Astrocyte (in vitro differentiated cells and primary cell): Measurements from ENCODE around the gene CHKA. TPM values are rescaled to one million over a fixed set of nuclear protein-coding genes. Genes with fewer than 3 reads are reported as not detected.

Experiments
- DNase-seq: peaks from one replicate; pipeline ENCODE4 v3.0.0-alpha.2; 2010; ENCODE audit warnings: low read depth
- FAIRE-seq: peaks from 2 replicates; lab custom pipeline; 2011; peaks lifted over from hg19 to GRCh38; lab: Jason Lieb, UNC
- H2AFZ ChIP-seq: 2 replicates; pipeline ENCODE4 v1.6.0; 2012; ENCODE audit warnings: low read depth, low read length, inconsistent platforms
- H3K27ac ChIP-seq: 2 replicates; pipeline ENCODE4 v1.5.1; 2011; ENCODE audit warnings: low read depth, low read length, inconsistent platforms
- H3K27me3 ChIP-seq: 2 replicates; pipeline ENCODE4 v1.6.0; 2011; ENCODE audit warnings: low read length, inconsistent platforms; ENCODE audit not compliant: insufficient read depth
- H3K36me3 ChIP-seq: 2 replicates; pipeline ENCODE4 v1.5.1; 2011; ENCODE audit warnings: low read length, inconsistent platforms; ENCODE audit not compliant: insufficient read depth
- H3K4me1 ChIP-seq: 2 replicates; pipeline ENCODE4 v1.5.1; 2011; ENCODE audit warnings: low read length, inconsistent platforms; ENCODE audit not compliant: insufficient read depth
- H3K4me2 ChIP-seq: 2 replicates; pipeline ENCODE4 v1.6.0; 2012; ENCODE audit warnings: low read length, inconsistent platforms
- H3K4me3 ChIP-seq: 2 replicates; pipeline ENCODE4 v1.5.1; 2011; ENCODE audit warnings: low read depth, mild to moderate bottlenecking, low read length, inconsistent platforms; ENCODE audit not compliant: insufficient read depth
- H3K79me2 ChIP-seq: 2 replicates; pipeline ENCODE4 v1.6.0; 2012; ENCODE audit warnings: mild to moderate bottlenecking, low read length, inconsistent platforms; ENCODE audit not compliant: insufficient read depth
- H3K9ac ChIP-seq: 2 replicates; pipeline ENCODE4 v1.6.0; 2012; ENCODE audit warnings: mild to moderate bottlenecking, low read length, inconsistent platforms
- H3K9me3 ChIP-seq: 2 replicates; pipeline ENCODE4 v1.5.1; 2012; ENCODE audit warnings: low read depth, mild to moderate bottlenecking, low read length, inconsistent platforms; ENCODE audit not compliant: insufficient read depth
- H4K20me1 ChIP-seq: 2 replicates; pipeline ENCODE4 v1.6.0; 2012; ENCODE audit warnings: low read length, inconsistent platforms; ENCODE audit not compliant: insufficient read depth
- H3K27ac Mint-ChIP-seq: one replicate; pipeline ENCODE4 v1.8.0; 2021; ENCODE audit warnings: mild to moderate bottlenecking, mixed read lengths; ENCODE audit not compliant: unreplicated experiment
- H3K27me3 Mint-ChIP-seq: one replicate; pipeline ENCODE4 v1.8.0; 2021; ENCODE audit warnings: low read depth, mixed read lengths; ENCODE audit not compliant: unreplicated experiment
- H3K36me3 Mint-ChIP-seq: one replicate; pipeline ENCODE4 v1.8.0; 2021; ENCODE audit warnings: low read depth, mixed read lengths; ENCODE audit not compliant: unreplicated experiment
- H3K4me1 Mint-ChIP-seq: one replicate; pipeline ENCODE4 v1.8.0; 2021; ENCODE audit warnings: low read depth, mixed read lengths; ENCODE audit not compliant: unreplicated experiment
- H3K4me3 Mint-ChIP-seq: one replicate; pipeline ENCODE4 v1.8.0; 2021; ENCODE audit warnings: mild to moderate bottlenecking, moderate library complexity, mixed read lengths; ENCODE audit not compliant: unreplicated experiment
- H3K9me3 Mint-ChIP-seq: one replicate; pipeline ENCODE4 v1.8.0; 2021; ENCODE audit warnings: mild to moderate bottlenecking, mixed read lengths; ENCODE audit not compliant: unreplicated experiment
- CTCF ChIP-seq: IDR thresholded peaks from 2 replicates; pipeline ENCODE4 v1.5.1; 2011; ENCODE audit warnings: low read depth, mild to moderate bottlenecking, inconsistent platforms, low read length, moderate library complexity; ENCODE audit not compliant: insufficient read depth
- EZH2 ChIP-seq: IDR thresholded peaks from 2 replicates; pipeline ENCODE4 v1.6.1; 2012; ENCODE audit warnings: mild to moderate bottlenecking, low read length, inconsistent platforms; ENCODE audit not compliant: insufficient read depth
- total RNA-seq: library from RNA; stranded (reverse); gene quantifications from 2 replicates; pipeline ENCODE4 v1.2.1, GENCODE V29; 2021

Gene CHKA
- total RNA-seq, 1 donor from 2014 or later, result 37.7 TPM

- DNase-seq, result no peak
- Histone ChIP-seq H3K9me3 (no peaks in the 10 kb centered on the region), H3K4me3 (no peak overlapping the region), H2AFZ (no peak overlapping the region), H3K27ac (no peak overlapping the region), H3K9ac (no peak overlapping the region), H3K36me3 (no peaks in the 10 kb centered on the region), H3K4me2 (peak overlapping the region; percentile 9), H3K4me1 (peaks cover 12% of the 10 kb centered on the region), H4K20me1 (peaks cover 49% of the 10 kb centered on the region), H3K27me3 (no peaks in the 10 kb centered on the region), H3K79me2 (peaks cover 56% of the 10 kb centered on the region)
- peaks cover 14% of the 10 kb centered on the region for H3K4me1 Mint-ChIP-seq
- no peak overlapping the region for H3K4me3 Mint-ChIP-seq
- no peak overlapping the region for H3K27ac Mint-ChIP-seq
- no peaks in the 10 kb centered on the region for H3K27me3 Mint-ChIP-seq
- TF ChIP-seq CTCF, result no peak
- TF ChIP-seq EZH2, result no peak
- H3K36me3 Mint-ChIP-seq, result peaks cover 2% of the 10 kb centered on the region
- FAIRE-seq, result no peak
- no peaks in the 10 kb centered on the region for H3K9me3 Mint-ChIP-seq
Measured at GRCh38 chr11:68116974-68117373, 4.2 kb downstream of the CHKA start.

DNA sequence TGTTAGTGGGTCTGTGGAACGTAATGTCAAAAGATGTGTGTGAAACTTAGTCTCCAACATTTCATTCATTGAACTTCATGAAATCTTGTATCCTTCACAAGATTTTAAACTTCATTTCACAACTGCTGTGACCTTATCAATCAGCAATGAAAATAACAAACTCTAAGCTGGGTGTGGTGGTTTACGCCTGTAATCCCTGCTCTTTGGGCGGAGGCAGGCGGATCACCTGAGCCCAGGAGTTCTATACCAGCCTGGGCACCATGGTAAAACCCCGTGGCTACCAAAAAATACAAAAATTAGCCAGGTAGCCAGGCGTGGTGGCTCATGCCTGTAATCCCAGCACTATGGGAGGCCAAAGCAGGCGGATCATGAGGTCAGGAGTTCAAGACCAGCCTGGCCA lies 5.1 kb downstream of the CHKA start:
- Mint-ChIP-seq H3K9me3 (no peaks in the 10 kb centered on the region), H3K4me1 (peaks cover 14% of the 10 kb centered on the region), H3K27ac (no peak overlapping the region), H3K36me3 (peaks cover 2% of the 10 kb centered on the region), H3K4me3 (no peak overlapping the region), H3K27me3 (no peaks in the 10 kb centered on the region)
- TF ChIP-seq CTCF (no peak), EZH2 (no peak)
- Histone ChIP-seq H4K20me1 (peaks cover 49% of the 10 kb centered on the region), H3K79me2 (peaks cover 59% of the 10 kb centered on the region), H3K4me1 (peaks cover 9% of the 10 kb centered on the region), H3K27me3 (no peaks in the 10 kb centered on the region), H2AFZ (no peak overlapping the region), H3K4me3 (no peak overlapping the region), H3K36me3 (no peaks in the 10 kb centered on the region), H3K9me3 (no peaks in the 10 kb centered on the region), H3K4me2 (no peak overlapping the region), H3K27ac (no peak overlapping the region), H3K9ac (no peak overlapping the region)
- DNase-seq (no peak), FAIRE-seq (no peak)

DNA sequence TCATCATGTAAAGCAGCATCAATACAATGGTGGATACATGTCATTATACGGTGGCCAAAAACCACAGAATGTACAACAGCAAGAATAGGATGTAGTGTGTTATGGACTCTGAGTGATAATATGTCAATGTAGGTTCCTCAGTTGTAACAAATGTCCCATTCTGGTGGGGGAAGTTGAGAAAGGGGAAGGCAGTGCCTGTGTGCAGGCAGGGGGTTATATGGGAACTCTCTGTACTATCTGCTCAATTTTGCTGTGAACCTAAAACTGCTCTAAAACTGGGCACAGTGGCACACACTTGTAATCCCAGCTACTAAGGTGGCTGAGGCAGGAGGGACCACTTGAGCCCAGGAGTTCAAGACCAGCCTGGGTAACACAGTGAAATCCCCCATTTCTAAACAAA lies 5.9 kb downstream of the CHKA start:
- no peak overlapping the region for H3K9ac ChIP-seq
- no peak overlapping the region for H3K4me3 Mint-ChIP-seq
- peaks cover 58% of the 10 kb centered on the region for H3K79me2 ChIP-seq
- H3K27me3 Mint-ChIP-seq, result no peaks in the 10 kb centered on the region
- peaks cover 14% of the 10 kb centered on the region for H3K4me1 Mint-ChIP-seq
- no peak overlapping the region for H3K4me3 ChIP-seq
- peaks cover 48% of the 10 kb centered on the region for H4K20me1 ChIP-seq
- peaks cover 2% of the 10 kb centered on the region for H3K36me3 Mint-ChIP-seq
- H3K9me3 ChIP-seq, result no peaks in the 10 kb centered on the region
- FAIRE-seq (no peak), DNase-seq (no peak)
- no peaks in the 10 kb centered on the region for H3K27me3 ChIP-seq
- no peak overlapping the region for H3K27ac Mint-ChIP-seq
- H3K27ac ChIP-seq, result no peak overlapping the region
- H3K4me1 ChIP-seq, result peaks cover 7% of the 10 kb centered on the region
- H2AFZ ChIP-seq, result no peak overlapping the region
- no peaks in the 10 kb centered on the region for H3K9me3 Mint-ChIP-seq
- H3K36me3 ChIP-seq, result no peaks in the 10 kb centered on the region
- no peak for TF ChIP-seq CTCF
- TF ChIP-seq EZH2, result no peak
- no peak overlapping the region for H3K4me2 ChIP-seq
